GM18867 (cell line): ENCODE data around the gene NYNRIN.

Experiments used
- ATAC-seq: cut with Tn5 transposase; IDR thresholded peaks from one replicate; pipeline ENCODE4 v1.9.1; 2021; ENCODE audit warnings: mild to moderate bottlenecking, moderate library complexity; ENCODE audit not compliant: unreplicated experiment

The NYNRIN gene

GRCh38 chr14:24390701-24391468 lies 7.9 kb upstream of the NYNRIN start:
- no peak for ATAC-seq

GRCh38 chr14:24392325-24393091 lies 6.3 kb upstream of the NYNRIN start:
- ATAC-seq, result no peak

- ATAC-seq, result no peak
Observed at GRCh38 chr14:24394275-24394674, 4.5 kb upstream of the NYNRIN start.

- ATAC-seq, result no peak
Observed at GRCh38 chr14:24395609-24396582, 2.9 kb upstream of the NYNRIN start.

GRCh38 chr14:24397639-24398292 lies 1.0 kb upstream of the NYNRIN start:
- no peak for ATAC-seq

- ATAC-seq, result no peak
Observed at GRCh38 chr14:24398293-24398652, 530 bp upstream of the NYNRIN start.

GRCh38 chr14:24399447-24399822 lies 632 bp downstream of the NYNRIN start:
- ATAC-seq, result no peak

- no peak for ATAC-seq
Observed at GRCh38 chr14:24399999-24400718, 1.4 kb downstream of the NYNRIN start.

- no peak for ATAC-seq
Observed at GRCh38 chr14:24401810-24402702, 3.3 kb downstream of the NYNRIN start.

- no peak for ATAC-seq
Observed at GRCh38 chr14:24403294-24403998, 4.6 kb downstream of the NYNRIN start.

- ATAC-seq, result no peak
Observed at GRCh38 chr14:24404814-24405213, 6.0 kb downstream of the NYNRIN start.

GRCh38 chr14:24406416-24406815 lies 7.6 kb downstream of the NYNRIN start:
- ATAC-seq, result no peak

- ATAC-seq, result no peak
Observed at GRCh38 chr14:24407608-24408325, 9.0 kb downstream of the NYNRIN start.

- no peak for ATAC-seq
Observed at GRCh38 chr14:24408764-24409163, 10.0 kb downstream of the NYNRIN start.

- no peak for ATAC-seq
Observed at GRCh38 chr14:24409192-24409591, 10.4 kb downstream of the NYNRIN start.

- no peak for ATAC-seq
Observed at GRCh38 chr14:24409956-24410355, 11.2 kb downstream of the NYNRIN start.

- ATAC-seq, result peak; percentile 77
Observed at GRCh38 chr14:24411443-24412389, 12.9 kb downstream of the NYNRIN start.
